WERI-Rb-1 (cell line): ENCODE measurements around the gene GALR1.

Experiments used
- DNase-seq: peaks from one replicate; pipeline ENCODE4 v3.0.0-alpha.2; 2020
- H3K27ac ChIP-seq: fragments of 250-450 bp; sonication (Bioruptor Pico); 2 replicates; pipeline ENCODE4 v1.5.1; 2020; ENCODE audit warnings: mild to moderate bottlenecking, moderate library complexity
- H3K27me3 ChIP-seq: fragments of 250-450 bp; sonication (Bioruptor Pico); 2 replicates; pipeline ENCODE4 v1.5.1; 2021; ENCODE audit warnings: mild to moderate bottlenecking, low read depth, moderate library complexity; ENCODE audit not compliant: insufficient read depth, severe bottlenecking
- H3K36me3 ChIP-seq: fragments of 250-450 bp; sonication (Bioruptor Pico); 2 replicates; pipeline ENCODE4 v1.5.1; 2020; ENCODE audit warnings: mild to moderate bottlenecking, moderate library complexity
- H3K4me3 ChIP-seq: 2 replicates; pipeline ENCODE4 v1.5.1; 2011; ENCODE audit warnings: low read depth, mild to moderate bottlenecking, control low read depth, low read length
- H3K9me3 ChIP-seq: fragments of 250-450 bp; sonication (Bioruptor Pico); 2 replicates; pipeline ENCODE4 v1.5.1; 2021; ENCODE audit warnings: mild to moderate bottlenecking, moderate library complexity; ENCODE audit not compliant: severe bottlenecking
- TF ChIP-seq, protein P1 (sequence below): IDR thresholded peaks from 2 replicates; pipeline ENCODE4 v1.5.1; 2011; ENCODE audit warnings: low read depth, mild to moderate bottlenecking, control low read depth, inconsistent platforms, low read length

Gene GALR1

DNA sequence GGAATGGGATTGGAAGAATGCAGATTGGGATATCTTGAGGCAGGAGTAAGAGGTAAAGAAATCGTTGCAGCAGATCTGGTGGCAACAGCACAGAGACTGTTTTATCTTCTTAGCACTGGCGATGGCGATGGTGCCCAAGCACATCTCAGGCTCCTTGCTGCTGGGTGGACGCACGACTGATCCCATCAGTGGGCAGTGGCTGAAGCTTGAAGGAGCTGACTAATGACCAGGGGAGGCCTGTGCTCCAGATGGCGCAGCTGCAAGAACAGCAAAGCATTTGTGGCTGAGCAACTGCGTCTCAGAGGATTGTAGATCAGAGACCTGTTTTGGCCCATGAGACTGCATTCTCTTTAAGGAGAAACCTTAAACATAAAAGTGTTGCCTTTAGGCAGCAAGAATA, 54.6 kb downstream of the GALR1 start:
- Histone ChIP-seq H3K27me3 (no peaks in the 10 kb centered on the region), H3K27ac (peak overlapping the region; percentile 54), H3K9me3 (no peaks in the 10 kb centered on the region), H3K36me3 (no peaks in the 10 kb centered on the region), H3K4me3 (peak overlapping the region; percentile 23)
- peak; percentile 83 for DNase-seq
- TF ChIP-seq, protein P1, sequence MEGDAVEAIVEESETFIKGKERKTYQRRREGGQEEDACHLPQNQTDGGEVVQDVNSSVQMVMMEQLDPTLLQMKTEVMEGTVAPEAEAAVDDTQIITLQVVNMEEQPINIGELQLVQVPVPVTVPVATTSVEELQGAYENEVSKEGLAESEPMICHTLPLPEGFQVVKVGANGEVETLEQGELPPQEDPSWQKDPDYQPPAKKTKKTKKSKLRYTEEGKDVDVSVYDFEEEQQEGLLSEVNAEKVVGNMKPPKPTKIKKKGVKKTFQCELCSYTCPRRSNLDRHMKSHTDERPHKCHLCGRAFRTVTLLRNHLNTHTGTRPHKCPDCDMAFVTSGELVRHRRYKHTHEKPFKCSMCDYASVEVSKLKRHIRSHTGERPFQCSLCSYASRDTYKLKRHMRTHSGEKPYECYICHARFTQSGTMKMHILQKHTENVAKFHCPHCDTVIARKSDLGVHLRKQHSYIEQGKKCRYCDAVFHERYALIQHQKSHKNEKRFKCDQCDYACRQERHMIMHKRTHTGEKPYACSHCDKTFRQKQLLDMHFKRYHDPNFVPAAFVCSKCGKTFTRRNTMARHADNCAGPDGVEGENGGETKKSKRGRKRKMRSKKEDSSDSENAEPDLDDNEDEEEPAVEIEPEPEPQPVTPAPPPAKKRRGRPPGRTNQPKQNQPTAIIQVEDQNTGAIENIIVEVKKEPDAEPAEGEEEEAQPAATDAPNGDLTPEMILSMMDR, result 0 out of 2 replicates have a peak, but pooled peaks have one; percentile 19

GRCh38 chr18:77305676-77306075, 56.0 kb downstream of the GALR1 start:
- no peaks in the 10 kb centered on the region for H3K36me3 ChIP-seq
- no peak for DNase-seq
- H3K27me3 ChIP-seq, result no peaks in the 10 kb centered on the region
- H3K4me3 ChIP-seq, result no peak overlapping the region
- H3K27ac ChIP-seq, result peak overlapping the region; percentile 54
- TF ChIP-seq, protein P1, result no peak
- H3K9me3 ChIP-seq, result no peaks in the 10 kb centered on the region

GRCh38 chr18:77308216-77308615, 58.6 kb downstream of the GALR1 start:
- no peak for DNase-seq
- Histone ChIP-seq H3K27me3 (no peaks in the 10 kb centered on the region), H3K9me3 (no peaks in the 10 kb centered on the region), H3K36me3 (no peaks in the 10 kb centered on the region), H3K27ac (no peak overlapping the region), H3K4me3 (no peak overlapping the region)
- TF ChIP-seq, protein P1, result no peak

- no peak for DNase-seq
- H3K36me3 ChIP-seq, result no peaks in the 10 kb centered on the region
- H3K27ac ChIP-seq, result no peak overlapping the region
- H3K27me3 ChIP-seq, result no peaks in the 10 kb centered on the region
- TF ChIP-seq, protein P1, result no peak
- no peak overlapping the region for H3K4me3 ChIP-seq
- no peaks in the 10 kb centered on the region for H3K9me3 ChIP-seq
These were observed 64.9 kb downstream of the GALR1 start for GRCh38 chr18:77314511-77314910.

DNA sequence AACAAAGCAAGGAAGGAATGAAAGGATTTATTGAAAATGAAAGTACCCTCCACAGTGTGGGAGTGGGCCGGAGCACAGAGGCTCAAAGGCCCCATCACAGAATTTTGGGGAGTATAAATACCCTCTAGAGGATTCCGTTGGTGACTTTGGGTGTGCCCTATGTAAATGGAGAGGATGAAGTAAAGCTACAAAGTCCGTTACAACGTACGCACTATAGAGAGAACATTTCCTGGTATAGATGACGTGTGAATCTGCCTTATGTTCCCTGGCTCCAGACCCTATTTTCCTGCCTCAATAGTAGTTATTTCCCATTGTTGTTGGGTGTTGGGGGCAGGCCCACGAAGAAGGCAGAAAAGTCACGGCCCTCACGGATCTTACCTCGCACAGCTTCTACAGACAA, 65.3 kb downstream of the GALR1 start:
- H3K27me3 ChIP-seq, result no peaks in the 10 kb centered on the region

DNA sequence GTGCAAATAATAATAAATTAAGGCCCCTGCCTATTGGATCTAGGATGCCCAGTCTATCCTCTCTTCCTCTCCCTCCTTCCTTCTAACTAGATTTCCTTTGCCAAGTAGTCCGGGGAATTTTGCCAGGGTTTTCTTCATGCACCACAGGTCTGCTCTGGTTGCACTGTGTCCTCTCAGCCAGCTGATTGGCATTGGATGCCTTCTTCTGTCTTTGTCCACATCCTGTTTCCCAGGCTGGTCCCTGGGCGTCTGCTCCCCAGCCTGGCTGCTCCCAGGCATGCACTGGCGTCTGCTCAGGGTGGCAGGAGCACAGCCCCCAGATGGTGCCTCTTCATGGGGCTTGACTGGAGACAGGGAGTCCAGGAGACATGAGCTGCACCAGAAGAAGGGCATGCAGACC, 66.4 kb downstream of the GALR1 start:
- H3K27me3 ChIP-seq, result no peaks in the 10 kb centered on the region
- DNase-seq, result no peak
- H3K27ac ChIP-seq, result no peak overlapping the region
- no peaks in the 10 kb centered on the region for H3K36me3 ChIP-seq
- H3K4me3 ChIP-seq, result no peak overlapping the region
- TF ChIP-seq, protein P1, result no peak
- no peaks in the 10 kb centered on the region for H3K9me3 ChIP-seq

More for the DNA sequence above, 65.3 kb downstream of the GALR1 start:
- TF ChIP-seq, protein P1, result no peak
- H3K27ac ChIP-seq, result no peak overlapping the region
- DNase-seq, result no peak
- no peak overlapping the region for H3K4me3 ChIP-seq
- H3K9me3 ChIP-seq, result no peaks in the 10 kb centered on the region
- no peaks in the 10 kb centered on the region for H3K36me3 ChIP-seq
